ENCODE data around the gene ALOX12.
"Not testable (repeated sequence)": the region's sequence is repeated elsewhere in the genome, so short reads cannot be mapped to it uniquely, and the experiment has no call there.

ALOX12 gene

GRCh38 chr17:7043182-7043496, 47.3 kb downstream of the ALOX12 start:
- no peak for DNase-seq

- DNase-seq: peak in 6 of 56 donors; percentile 12 to 54 (median 28)
Observed at GRCh38 chr17:7043497-7044198, 47.8 kb downstream of the ALOX12 start, which contains the start of gene SLC16A11. Gene SLC16A11 (minus strand): TSS chr17:7044092. CDS start chr17:7043513, 579 bp downstream.

- peak in 4 of 56 donors; percentile 31 to 62 (median 47) for DNase-seq
Observed at GRCh38 chr17:7045492-7046126, 49.8 kb downstream of the ALOX12 start.

- peak in 8 of 56 donors; percentile 10 to 31 (median 19) for DNase-seq
Observed at GRCh38 chr17:7046127-7046724, 50.4 kb downstream of the ALOX12 start.

- peak in 2 of 56 donors; percentile 12 to 21 for DNase-seq
Observed at GRCh38 chr17:7046725-7047397, 51.0 kb downstream of the ALOX12 start.

- DNase-seq: no peak
Observed at GRCh38 chr17:7047566-7047965, 51.7 kb downstream of the ALOX12 start.

- DNase-seq: peak in 2 of 56 donors; percentile 11 to 25
Observed at GRCh38 chr17:7048968-7049367, 53.1 kb downstream of the ALOX12 start.

GRCh38 chr17:7050583-7050982, 54.7 kb downstream of the ALOX12 start:
- DNase-seq: not testable (repeated sequence)

- no peak for DNase-seq
Observed at GRCh38 chr17:7056386-7056785, 60.5 kb downstream of the ALOX12 start.

GRCh38 chr17:7058831-7059447, 63.1 kb downstream of the ALOX12 start:
- no peak for DNase-seq
